Stimulated activated CD8-positive, alpha-beta memory T cell treated with anti-CD3 and anti-CD28 coated beads, Interleukin-15, amount 100 ng/mL, for 48 hours (primary cell): ENCODE results near the gene MDGA2.

ENCODE experiments used
- DNase-seq, 2 donors: peaks; one replicate each; pipeline ENCODE4 v3.0.0-alpha.2; 2020; ENCODE audit warnings: low read depth in 2 of 2

The MDGA2 gene

GRCh38 chr14:47675466-47676314, at the start of gene MDGA2:
MDGA2 (minus strand) TSS chr14:47675605.
- DNase-seq: no peak

GRCh38 chr14:47722929-47723693, 47.7 kb upstream of the MDGA2 start:
- no peak for DNase-seq

GRCh38 chr14:47720281-47720680, 44.9 kb upstream of the MDGA2 start:
- no peak for DNase-seq

- DNase-seq: no peak
Measured at GRCh38 chr14:47715330-47715729, 39.9 kb upstream of the MDGA2 start.

DNA sequence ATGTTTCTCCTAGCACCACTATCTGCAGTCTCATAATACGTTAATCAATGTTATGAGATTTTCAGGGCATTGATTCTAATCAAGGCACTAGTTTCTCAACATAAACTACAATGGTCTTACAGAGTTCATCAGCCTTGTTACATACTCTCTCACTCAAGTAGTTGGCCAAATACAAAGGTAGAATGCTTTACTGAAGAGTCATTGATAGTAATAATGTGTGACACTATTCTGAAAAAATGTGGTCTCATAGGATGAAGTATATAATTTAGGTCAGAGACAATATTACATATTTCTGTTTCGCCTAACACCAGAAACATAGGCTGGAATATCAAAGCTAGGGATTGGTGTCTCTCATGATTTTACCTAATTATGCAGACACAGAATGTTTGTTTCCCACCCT, 35.2 kb upstream of the MDGA2 start:
- DNase-seq: no peak

GRCh38 chr14:47705683-47706082, 30.3 kb upstream of the MDGA2 start:
- DNase-seq: no peak

DNA sequence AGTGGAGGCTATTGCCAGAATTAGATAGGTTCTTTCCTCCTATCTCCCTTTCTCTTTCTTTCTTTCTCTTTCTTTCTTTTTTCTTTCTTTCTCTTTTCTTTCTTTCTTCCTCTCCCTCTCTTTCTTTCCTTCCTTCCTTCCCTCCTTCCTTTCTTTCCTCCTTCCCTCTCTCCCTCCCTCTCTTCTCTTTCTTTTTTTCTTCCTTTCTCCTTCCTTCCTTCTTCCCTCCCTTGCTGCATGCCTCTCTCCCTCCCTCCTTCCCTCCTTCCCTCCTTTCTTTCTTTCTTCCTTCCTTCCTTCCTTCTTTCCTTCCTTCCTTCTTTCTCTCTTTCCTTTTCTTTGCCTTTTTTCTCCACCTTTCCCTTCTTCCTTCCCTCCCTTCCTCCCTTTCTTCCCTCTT, 16.4 kb upstream of the MDGA2 start:
- no peak for DNase-seq

DNA sequence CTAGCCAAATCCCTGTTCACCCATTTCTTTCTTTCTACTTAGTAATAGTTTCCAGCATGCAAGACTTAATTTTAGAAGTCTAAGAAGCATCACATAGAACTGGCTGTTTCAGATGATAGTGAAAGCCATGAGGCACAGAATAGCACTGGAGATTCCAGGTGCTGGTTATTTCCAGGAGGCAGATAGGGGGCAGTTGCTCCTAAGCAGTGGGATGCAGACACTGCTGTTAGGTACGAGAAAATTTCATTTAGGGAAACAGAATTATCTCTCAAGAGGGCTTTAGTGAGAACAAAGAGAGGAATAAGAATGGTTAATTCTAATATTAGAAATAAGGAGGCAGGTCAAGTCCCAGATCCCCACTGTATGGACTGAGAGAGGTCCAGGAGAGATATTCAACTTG, 3.6 kb upstream of the MDGA2 start:
- no peak for DNase-seq

DNA sequence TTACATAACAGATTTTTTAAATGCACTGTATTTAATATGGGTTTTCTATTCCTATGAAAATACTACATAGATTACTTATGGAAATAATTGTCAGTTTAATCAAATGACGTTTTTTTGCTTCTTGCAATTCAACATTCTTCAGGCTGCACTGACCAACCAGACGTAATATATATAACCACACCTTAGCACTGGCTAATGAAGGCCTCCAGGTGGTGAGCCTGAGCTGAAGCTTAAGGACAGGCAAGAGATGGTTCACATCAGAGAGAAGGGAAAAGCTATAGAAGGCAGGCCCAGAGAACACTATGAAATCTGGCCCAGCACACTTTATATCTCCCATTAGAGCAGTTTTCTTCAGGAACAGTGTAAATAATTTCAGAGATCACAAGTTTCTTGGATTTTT, 2.8 kb upstream of the MDGA2 start:
- no peak for DNase-seq

- DNase-seq: no peak
Measured at GRCh38 chr14:47676315-47676617, 861 bp upstream of the MDGA2 start.

GRCh38 chr14:47674543-47675465, 601 bp downstream of the MDGA2 start:
- DNase-seq: no peak

DNA sequence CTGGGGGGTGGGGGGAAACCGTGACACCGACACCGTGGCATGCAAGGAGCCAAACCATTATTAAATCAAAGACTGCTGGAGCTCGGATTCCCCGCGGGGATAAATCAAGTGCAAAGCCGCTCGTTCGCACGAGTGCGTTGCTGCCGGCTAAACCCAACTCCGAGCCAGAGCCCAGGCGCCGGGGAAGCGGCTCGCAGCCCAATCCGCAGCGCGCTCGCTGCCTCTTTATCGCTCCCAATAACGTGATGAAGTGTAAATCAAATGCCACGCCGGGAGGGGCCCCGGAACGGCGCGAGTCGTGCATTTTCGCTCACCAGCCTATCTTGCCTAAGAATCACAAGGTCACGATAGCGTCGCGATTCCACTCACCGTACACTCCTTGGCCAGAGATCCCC, 1.3 kb downstream of the MDGA2 start:
- DNase-seq: no peak

DNA sequence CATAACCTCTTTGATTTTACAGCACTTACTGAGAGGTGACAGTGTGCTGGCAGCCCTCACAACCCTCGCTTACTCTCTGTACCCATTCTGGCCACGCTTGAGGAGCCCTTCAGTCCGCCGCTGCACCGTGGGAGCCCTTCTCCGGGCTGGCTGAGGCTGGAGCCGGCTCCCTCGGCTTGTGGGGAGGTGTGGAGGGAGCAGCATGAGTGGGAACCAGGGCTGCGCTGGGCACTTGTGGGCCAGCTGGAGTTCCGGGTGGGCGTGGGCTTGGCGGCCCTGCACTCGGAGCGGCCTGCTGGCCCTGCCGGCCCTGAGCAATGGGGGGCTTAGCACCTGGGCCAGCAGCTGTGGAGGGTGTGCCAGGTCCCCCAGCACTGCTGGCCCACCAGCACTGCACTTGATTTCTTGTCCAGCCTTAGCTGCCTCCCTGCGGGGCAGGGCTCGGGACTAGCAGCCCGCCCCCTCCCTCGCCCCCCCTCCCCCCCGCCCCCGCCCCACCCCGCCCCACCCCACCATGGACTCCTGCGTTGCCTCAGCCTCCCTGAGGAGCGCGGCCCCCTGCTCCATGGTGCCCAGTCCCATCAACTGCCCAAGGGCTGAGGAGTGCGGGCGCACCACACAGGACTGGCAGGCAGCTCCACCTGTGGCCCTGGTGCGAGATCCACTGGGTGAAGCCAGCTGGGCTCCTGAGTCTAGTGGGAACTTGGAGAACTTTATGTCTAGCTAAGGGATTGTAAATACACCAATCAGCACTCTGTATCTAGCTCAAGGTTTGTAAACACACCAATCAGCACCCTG, 9.9 kb downstream of the MDGA2 start:
- no peak for DNase-seq

DNA sequence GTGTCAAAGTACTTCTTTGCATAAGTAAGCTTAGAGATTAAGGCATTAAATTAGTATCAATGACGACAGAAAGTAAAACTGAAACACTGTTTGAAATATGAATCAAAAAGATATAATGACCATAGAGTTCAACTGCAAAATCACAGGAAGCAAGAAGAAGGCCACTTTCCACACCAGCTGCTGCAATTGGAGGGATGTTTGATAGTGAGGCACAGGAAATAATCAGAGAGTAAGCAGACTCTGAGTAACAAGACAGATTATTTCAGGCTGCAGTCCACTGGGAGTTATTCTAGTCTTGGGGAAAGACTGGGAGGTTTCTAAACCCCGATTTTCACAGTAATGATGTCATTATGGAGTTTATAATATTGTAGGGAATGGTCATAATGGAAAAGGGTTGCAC, 12.9 kb downstream of the MDGA2 start:
- DNase-seq: no peak

DNA sequence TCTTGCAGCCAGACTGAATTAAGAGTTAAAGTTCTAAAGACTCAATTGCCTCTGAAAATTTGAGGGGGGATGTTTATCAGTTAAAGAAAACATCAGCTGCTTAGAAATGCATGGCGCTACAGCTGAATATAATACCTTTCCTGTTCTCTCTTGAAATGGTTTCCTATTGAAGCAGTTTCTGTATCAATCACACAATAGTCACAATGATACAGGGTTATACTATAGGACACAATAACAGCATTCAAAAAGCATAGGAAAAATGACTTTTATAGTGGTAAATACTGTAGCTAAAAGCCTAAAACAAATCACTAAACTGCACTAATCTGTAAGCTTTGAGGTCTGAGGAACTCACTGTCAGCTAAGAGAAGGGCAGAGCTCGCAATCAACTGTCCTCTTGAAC, 15.2 kb downstream of the MDGA2 start:
- no peak for DNase-seq

DNA sequence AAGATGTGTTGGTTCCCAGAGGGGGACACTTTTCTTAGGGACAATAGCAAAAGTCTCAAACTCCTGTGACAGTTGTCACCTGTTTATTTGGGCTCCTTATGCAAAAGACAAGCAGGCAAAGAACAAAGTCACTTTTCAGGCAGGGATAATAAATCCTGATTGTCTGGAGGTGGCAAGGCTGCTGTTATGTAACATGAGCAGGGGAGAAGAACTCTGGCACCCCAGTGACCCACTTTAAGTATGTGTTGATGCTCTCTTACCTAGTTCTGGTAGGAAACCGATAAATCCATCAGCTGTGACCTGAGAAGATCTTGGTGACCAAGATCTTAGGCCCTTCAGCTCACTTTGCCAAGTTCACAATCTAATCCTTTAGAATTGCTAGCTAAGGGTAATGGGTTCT, 17.4 kb downstream of the MDGA2 start:
- DNase-seq: no peak

GRCh38 chr14:47657143-47657542, 18.3 kb downstream of the MDGA2 start:
- no peak for DNase-seq

DNA sequence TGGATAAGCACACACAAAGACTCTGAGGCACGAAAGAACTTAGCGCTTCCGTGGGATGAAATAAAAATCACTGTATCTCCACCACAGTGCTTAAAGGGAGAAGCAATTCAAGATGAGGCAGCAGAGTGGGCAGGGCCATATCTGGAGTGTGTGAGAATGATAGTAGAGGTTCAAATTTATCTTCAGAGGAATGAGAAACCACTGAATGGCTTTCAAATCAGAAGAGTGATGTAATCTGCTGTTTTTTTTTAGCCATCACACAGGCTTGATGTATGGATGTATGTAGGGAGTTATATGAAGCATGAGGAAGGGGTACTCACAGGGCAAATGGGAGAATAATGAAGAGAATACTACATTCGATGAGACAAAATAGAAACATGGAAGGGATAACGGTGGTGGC, 24.1 kb downstream of the MDGA2 start:
- DNase-seq: no peak

- DNase-seq: no peak
Measured at GRCh38 chr14:47637753-47638152, 37.7 kb downstream of the MDGA2 start.

DNA sequence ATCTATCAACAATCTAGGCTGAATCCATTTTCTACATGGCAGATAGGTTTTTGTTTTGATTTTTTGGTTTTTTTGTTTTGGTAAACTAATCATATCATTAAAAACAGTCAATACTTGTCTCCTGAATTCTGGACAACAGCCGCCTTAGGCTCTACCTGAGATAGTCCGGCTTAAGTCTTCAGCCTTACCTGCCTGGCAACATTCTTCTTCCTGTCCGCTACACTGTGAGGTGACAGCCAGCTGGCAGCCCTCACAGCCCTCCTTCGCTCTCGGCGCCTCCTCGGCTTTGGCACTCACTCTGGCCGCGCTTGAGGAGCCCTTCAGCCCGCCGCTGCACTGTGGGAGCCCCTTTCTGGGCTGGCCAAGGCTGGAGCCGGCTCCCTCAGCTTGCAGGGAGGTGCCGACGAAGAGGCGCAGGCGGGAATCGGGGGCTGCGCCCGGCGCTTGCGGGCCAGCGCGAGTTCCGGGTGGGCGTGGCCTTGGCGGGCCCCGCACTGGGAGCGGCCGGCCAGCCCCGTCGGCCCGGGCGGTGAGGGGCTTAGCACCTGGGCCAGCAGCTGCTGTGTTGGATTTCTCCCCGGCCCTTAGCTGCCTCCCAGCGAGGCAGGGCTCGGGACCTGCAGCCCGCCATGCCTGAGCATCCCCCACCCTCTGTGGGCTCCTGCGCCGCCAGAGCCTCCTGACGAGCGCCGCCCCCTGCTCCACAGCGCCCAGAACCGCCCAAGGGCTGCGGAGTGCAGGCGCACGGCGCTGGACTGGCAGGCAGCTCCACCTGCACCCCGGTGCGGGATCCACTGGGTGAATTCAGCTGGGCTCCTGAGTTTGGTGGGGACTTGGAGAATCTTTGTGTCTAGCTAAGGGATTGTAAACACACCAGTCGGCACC, 49.0 kb downstream of the MDGA2 start:
- no peak for DNase-seq
